HG02759 (cell line): ENCODE results near the gene ONECUT2.

Source experiments
- ATAC-seq: cut with Tn5 transposase; IDR thresholded peaks from one replicate; pipeline ENCODE4 v1.9.1; 2021; ENCODE audit warnings: mild to moderate bottlenecking, moderate library complexity; ENCODE audit not compliant: unreplicated experiment

ONECUT2 gene

GRCh38 chr18:57431002-57431382, 4.2 kb upstream of the ONECUT2 start:
- no peak for ATAC-seq

DNA sequence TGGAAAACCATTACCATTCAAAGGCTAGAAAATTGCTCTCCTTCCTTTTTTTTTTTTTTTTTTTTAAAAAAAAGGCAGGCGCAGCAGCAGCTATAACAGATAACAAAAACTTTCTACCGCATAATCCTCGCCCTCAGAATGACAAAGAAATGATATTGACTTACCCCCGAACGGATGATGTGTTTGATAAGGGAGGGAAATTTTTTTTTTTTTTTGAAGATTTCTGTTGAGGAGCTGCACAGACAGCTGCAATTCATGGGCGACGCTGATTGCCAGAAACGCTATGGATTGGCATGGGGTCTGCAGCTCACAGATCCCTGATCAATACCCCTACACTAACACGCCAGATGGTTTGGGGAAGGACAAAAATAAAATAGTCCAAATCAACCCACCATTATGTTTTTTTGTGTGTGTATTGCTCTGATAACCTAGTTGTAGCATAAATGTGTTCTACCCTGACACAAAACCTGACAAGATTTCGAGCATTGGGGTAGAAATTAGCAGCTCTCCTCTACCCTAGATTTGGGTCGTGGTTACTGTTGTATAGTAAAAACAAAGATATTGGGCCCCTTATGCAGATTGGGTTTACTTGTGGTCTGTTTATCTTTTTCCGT, 3.6 kb upstream of the ONECUT2 start:
- ATAC-seq = no peak

DNA sequence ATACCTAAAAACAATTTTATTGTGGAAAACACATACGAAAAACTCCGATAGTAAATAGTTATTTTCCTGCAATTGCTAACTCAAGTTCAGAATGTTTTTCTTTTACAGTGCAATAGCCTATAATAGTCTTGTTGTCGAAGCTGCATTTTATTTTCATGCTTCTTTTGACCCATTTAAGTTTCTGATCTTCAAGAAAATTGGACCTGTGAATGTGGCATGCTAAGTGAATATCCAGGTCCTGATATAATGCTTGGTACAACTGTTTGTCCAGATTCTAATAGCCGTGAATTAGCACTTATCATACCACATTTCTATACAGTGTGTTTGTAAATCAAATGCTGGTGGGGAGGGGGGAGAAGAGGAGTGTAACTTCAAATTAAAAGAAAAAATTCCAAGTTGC, 3.0 kb upstream of the ONECUT2 start:
- ATAC-seq = no peak

- ATAC-seq = no peak
These were observed 2.3 kb upstream of the ONECUT2 start for GRCh38 chr18:57432751-57433400.

DNA sequence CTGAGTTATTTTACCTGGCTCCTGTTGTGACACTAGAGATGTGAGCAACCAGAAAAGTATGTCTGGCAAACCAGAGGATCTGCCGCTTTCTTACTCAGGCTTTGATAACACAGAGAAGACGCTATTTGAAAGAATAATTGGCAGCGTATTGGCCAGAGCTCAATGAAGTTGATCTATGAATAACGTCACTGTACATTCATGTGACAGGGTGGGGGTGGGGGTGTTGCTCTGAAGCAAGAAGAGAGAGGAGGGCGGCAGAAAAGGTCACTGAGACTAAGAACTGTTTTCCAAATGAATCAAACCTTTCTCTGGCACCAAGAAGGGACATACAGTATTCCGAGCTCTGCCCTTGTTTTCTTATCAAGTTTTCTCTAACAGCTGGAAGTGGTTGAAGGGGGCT, 1.7 kb upstream of the ONECUT2 start:
- no peak for ATAC-seq

DNA sequence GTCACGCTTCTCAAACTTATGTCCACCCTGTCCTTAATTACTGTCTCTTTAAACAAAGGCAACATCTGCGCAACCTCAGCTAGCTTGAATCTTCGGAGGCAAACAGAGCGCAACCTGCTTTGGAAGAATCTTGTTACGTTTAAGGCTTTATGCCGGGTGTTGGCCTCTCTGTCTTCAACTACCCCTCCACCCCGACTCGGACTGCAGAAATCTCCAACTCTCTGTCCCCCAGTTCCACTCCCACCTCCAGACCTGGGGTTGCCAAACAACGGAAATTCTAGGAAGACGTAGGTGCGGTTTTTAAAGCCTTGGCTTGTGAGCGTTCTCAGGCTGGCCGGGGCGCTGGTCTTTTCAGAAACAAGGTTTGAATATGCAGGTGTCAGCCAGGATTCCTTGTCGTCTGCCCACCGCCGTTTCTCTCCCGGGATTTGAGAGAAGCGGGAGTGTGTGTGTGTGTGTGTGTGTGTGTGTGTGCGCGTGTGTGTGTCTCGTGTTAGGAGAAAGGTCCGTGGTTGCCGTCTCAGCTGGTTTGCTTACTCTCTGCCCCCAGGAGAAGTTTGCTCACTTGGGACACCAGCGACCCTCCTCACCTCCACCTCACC, 1.1 kb upstream of the ONECUT2 start:
- ATAC-seq = no peak

DNA sequence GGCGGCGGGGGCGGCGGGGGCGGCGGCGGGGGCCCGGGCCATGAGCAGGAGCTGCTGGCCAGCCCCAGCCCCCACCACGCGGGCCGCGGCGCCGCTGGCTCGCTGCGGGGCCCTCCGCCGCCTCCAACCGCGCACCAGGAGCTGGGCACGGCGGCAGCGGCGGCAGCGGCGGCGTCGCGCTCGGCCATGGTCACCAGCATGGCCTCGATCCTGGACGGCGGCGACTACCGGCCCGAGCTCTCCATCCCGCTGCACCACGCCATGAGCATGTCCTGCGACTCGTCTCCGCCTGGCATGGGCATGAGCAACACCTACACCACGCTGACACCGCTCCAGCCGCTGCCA, 644 bp downstream of the ONECUT2 start:
- ATAC-seq = no peak

- ATAC-seq = no peak
These were observed 1.2 kb downstream of the ONECUT2 start for GRCh38 chr18:57436191-57436964.

DNA sequence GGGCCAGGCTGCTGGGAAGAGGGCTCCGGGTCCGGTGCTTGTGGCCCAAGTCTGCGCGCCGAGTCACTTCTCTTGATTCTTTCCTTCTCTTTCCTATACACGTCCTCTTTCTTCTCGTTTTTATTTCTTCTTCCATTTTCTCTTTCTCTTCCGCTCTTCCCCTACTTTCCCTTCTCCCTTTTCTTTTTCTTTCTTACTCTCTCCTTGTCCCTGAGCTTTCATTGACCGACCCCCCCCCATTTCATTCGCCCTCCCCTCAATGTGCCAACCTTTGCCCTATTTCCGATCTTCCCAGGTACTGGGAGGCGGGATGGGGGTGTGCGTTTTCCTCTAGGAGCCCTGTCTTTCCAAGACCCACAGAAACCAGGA, 1.8 kb downstream of the ONECUT2 start:
- no peak for ATAC-seq

GRCh38 chr18:57437402-57437765, 2.2 kb downstream of the ONECUT2 start:
- ATAC-seq = no peak

GRCh38 chr18:57437766-57438671, 2.8 kb downstream of the ONECUT2 start:
- peak; percentile 66 for ATAC-seq

GRCh38 chr18:57438743-57439608, 3.8 kb downstream of the ONECUT2 start:
- ATAC-seq = no peak

- ATAC-seq = no peak
These were observed 4.4 kb downstream of the ONECUT2 start for GRCh38 chr18:57439609-57439968.

DNA sequence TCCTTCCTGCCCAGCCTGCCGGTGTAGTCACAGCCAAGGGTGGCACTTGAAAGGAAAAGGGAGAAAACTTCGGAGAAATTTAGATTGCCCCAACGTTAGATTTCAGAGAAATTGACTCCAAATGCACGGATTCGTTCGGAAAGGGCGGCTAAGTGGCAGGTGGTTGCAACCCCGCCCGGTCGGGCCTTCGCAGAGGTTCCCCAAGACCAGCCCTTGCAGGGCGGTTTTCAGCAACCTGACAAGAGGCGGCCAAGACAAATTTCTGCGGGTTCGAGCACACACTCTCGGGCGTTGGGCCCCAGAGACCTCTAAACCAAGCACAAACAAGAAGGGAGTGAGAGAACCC, 4.8 kb downstream of the ONECUT2 start:
- no peak for ATAC-seq

GRCh38 chr18:57440331-57441070, 5.3 kb downstream of the ONECUT2 start:
- ATAC-seq = no peak

DNA sequence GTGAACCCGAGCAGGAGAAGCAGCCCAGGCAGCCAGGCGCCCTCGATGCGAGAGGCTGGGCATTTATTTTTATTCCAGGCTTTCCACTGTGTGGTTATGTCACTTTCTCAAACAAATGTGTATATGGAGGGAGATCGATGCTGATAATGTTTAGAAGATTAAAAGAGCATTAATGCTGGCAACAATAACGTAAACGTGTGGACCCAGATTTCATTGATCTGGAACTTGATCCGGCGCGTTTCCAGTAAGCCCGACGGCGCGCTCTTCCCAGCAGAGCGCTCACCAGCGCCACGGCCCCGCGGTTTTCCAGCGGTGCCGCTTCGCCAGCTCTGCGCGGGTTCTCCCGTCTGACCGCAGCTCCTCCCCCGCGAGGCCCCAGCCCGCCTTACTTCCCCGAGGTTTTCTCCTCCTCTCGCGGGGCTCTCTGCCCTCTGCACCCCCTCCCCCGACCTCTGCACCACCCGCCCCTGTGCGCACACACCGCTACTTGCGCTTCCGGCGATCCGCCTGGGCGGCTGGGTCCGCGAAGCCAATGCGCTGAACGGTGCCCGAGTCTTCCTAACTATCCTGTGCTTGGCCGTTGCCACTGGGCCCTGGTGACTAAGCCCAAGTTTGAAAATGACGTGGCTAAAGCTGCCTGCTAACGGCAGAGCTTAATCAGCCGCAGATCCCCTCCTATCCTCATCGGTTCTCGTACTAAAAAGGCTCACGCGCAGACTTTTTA, 6.1 kb downstream of the ONECUT2 start:
- no peak for ATAC-seq

DNA sequence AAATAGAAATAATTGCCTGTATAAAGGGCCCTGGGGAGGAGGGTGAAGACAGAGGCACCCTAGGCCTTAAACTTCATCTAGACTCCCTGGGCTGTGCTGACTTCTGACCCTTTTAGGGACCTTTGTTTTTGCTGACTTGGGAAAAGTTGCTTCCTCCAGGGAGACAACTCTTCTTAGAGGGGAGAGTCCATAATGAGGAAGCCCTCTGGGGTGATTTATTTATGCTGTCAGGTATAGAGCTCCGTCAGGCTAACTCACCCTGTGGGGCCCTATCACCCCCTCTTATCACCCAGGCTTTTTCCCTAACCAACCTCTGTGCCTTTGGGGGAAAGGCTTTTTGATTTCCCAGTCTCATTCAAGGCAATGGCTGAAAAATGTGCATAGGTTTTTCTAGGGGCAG, 8.1 kb downstream of the ONECUT2 start:
- no peak for ATAC-seq

DNA sequence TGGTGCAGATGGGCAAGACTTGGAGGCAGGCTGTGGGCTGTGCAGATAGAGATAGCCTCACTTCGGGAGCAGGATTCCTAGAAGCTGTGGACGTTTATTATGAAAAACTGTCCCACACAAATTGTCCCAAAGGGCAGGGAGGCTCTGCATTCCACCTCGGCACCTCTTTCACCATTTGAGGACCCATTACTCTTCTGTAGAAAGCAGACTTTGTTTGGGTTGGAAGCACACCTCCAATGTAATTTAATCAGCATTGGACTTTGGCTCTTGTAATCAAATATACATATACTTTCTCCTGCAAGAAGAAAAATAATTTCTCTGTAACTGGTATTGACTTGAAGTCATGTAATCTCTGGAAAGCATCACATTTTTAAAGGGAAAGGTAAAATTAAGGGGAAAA, 8.5 kb downstream of the ONECUT2 start:
- ATAC-seq = no peak

GRCh38 chr18:57444301-57444759, 9.2 kb downstream of the ONECUT2 start:
- no peak for ATAC-seq
